Activated CD4-positive, alpha-beta T cell treated with anti-CD3 and anti-CD28 coated beads, Interleukin-2, amount 50 U/mL, for 24 hours (primary cell): ENCODE measurements around the gene C6orf89.
A peak's percentile ranks its signal among the peaks of the same experiment; 100 is the strongest.

Experiments
- DNase-seq, 2 donors: peaks; one replicate each; pipeline ENCODE4 v3.0.0-alpha.2; 2020; ENCODE audit warnings: low read depth in 1 of 2, low spot score in 1 of 2

The C6orf89 gene, protein sequence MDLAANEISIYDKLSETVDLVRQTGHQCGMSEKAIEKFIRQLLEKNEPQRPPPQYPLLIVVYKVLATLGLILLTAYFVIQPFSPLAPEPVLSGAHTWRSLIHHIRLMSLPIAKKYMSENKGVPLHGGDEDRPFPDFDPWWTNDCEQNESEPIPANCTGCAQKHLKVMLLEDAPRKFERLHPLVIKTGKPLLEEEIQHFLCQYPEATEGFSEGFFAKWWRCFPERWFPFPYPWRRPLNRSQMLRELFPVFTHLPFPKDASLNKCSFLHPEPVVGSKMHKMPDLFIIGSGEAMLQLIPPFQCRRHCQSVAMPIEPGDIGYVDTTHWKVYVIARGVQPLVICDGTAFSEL

DNA sequence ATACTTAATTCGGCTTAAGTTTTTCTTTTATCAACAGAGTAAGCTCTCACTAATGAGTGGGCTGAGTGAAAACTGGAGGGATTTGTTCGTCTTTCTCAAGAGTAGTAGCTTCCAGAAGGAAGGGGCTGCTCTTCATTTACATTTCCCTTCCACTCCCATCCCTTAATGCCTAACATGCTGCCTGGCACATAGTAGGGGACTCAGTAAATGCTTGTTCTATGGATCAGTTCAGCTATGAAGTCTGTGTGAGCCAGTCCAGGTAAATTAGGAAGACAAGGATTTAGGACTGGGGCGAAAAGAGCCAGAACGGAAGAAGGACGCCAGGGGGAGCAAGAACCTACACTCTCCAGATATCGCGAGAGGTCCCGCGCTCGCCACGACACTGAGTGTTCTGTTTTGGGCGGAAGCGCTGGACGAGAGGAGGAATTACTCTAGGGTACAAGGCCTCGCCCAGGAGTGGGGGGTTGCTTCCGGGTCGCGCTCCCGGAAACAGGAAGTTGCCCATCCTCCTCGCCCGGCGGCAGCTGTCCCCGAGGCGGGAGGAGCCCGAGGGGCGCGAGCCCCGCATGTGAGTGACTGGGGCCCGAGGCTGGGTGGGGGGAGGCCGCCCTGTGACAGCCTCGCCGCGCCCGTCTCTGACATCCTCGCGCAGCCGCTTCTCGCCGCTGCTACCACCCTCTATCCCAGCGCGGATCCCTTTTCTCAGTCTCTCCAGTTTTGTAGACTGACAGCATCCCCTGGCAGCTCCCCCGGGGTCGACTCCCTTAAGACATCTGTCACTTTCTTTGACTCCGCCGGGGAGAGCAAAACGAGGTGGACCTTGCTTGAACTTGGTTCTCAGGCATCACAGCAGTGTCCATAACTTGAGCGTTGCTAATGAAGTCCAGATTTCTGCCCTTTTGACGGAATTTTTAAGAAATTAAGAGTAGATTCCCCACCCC lies at the start of gene C6orf89:
Gene C6orf89 (plus strand): TSS at position 492 of the 941 bp plus-strand sequence. CDS start 13,493 bp downstream, outside the sequence.
- DNase-seq, result peak; percentile 88 to 98

DNA sequence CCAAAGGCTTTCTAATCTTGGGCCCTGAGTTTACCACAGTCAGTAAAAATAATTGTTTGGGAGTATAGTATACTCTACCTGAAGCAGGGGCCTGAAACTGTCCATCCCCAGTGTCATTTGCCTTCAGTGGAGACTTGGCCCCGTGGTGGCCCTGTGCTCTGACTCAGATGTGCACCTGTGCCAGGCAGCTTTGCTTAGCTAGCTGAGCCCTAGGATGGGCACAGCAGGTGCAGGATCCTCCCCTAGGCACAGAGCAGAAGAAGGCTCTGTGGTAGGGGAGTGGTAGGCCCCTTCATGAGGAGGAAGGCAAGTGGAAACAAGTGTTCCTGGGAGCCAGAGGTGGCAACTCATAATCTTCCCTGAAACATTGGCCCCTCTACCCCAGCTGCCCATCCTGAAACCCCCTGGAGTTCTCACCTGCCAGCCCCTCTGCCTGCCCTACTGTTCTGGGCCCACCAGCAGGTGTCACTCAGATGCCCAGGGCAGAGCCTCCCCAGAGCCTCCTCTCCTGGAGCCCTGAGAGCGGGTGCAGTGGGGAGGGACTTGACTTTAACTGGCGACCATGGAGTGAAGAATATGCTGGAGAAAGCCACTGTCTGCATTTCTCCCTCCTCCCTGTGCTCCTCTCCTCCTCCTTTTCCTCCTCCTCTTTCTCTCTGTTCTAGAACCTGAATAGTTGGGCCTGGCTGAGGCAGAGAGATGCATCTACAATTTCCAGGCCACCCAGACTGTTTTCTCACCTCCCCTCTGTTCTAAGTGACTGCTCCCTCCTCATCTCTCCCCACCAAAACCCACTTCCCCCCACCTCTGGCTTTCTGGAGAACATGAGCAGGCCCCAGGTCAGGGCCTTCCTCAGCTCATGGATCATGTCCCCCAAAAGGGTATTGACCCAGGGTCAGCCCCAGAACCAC lies 49.4 kb upstream of the C6orf89 start:
- DNase-seq, result no peak

DNA sequence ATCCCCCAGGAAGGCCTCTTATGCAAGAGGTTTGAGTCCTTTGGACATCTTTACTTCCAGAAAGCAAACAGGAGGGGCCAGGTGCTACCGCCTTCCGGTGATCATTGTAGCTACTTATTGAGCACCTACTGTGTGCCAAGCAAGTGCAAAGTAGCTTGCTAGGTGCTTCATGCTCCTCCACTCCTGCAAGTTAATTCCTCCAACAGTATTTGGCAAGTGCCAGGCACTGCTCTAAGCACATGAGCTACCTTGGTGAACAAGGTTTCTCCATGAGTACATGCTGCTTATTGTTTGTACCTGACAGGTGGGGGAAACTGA lies 48.8 kb upstream of the C6orf89 start:
- no peak for DNase-seq

DNA sequence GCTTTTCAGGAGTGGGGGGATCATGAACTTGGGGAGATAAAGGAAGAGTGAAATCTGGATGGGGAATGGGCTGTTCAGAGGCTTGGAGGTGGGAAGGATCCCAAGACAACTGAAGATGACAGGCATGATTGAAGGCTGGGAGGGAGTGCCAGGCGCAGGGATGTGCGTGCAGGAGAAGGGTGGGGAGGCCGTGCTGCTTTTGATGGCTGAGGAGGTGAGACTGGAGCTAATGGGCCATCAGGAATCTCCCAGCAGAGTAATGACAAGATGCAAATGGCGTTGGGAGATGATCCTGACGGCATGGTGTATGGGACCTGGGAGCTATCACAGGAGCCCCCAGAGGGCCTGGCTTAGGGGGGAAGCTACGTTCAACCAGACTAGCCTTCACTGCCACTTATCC lies 48.1 kb upstream of the C6orf89 start:
- DNase-seq, result no peak

DNA sequence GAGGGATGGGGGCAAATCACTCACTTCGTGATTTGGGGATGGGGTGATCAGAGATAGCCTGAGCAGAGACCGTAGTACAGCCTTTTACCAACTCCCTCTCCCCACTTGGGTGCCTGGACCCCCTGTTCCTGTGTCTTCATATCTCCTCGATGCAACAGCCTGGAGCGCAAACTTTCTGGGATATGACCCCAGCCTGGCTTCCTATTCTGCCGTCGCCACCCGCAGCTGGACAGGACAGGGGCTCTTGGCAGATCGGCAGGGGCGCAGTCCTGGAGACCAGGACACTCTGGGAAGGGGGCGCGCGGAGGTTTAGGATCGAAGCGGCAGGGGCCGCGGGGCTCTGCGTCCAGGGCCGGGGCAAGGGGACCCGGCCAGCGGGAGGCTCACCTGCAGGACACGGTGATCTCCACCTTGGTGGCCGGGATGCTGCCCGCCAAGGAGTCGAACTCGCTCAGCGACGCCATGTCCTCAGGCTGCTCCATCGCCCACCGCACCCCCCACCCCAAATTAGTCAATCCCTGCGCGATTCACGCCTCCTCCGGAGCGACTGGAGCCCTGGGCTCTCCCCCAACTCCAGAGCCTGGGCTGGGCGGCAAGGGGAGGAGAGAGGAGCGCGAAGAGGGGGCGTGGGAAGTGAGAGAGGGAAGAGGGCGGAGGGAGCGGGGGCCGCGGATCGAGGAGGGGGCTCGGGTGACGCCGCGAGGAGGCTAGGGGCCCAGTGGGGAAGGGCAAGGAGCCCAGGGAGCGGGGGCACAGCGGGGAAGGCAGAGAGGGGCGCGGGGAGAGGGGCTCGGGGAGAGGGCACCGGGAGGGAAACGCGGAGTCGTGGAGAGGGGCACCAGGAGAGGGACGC lies 46.6 kb upstream of the C6orf89 start, which contains the start of gene CPNE5:
Gene CPNE5 (minus strand): TSS at position 549 of the 853 bp plus-strand sequence. CDS start 67 bp downstream, at position 482.
- DNase-seq, result no peak

DNA sequence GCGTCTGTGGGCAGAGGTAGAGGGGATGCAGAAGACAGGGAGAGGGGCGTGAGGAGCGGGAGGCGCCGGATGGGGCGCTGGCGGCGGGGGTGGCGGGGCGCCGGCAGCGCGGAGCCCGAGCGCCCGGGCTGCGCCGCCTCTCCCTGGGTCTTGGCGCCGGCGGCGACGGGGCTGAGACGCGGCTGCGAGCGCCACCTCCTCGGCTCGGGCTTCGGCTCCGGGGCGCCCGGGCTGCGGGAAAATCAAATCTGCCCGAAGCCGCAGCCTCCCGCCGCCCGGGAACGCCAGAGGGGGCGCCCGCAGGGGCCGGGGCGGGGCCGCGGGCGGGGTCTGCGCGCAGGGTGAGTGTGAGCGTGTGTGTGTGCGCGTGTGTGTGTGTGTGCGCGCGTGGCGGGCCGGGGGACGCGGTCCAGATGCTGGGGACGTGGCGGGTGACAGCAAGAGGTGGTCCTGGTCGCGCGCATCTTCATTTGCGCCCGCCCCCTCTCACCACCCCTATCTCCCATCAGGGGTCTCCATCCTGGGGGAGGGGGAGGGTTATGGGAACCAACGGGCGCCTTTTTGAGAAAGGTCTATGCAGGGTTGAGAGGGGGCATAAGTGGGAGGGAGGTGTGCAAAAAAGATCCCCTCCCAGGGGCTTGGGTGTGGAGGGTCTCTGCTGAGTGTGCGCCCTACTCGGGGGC lies 45.9 kb upstream of the C6orf89 start:
- DNase-seq, result no peak

DNA sequence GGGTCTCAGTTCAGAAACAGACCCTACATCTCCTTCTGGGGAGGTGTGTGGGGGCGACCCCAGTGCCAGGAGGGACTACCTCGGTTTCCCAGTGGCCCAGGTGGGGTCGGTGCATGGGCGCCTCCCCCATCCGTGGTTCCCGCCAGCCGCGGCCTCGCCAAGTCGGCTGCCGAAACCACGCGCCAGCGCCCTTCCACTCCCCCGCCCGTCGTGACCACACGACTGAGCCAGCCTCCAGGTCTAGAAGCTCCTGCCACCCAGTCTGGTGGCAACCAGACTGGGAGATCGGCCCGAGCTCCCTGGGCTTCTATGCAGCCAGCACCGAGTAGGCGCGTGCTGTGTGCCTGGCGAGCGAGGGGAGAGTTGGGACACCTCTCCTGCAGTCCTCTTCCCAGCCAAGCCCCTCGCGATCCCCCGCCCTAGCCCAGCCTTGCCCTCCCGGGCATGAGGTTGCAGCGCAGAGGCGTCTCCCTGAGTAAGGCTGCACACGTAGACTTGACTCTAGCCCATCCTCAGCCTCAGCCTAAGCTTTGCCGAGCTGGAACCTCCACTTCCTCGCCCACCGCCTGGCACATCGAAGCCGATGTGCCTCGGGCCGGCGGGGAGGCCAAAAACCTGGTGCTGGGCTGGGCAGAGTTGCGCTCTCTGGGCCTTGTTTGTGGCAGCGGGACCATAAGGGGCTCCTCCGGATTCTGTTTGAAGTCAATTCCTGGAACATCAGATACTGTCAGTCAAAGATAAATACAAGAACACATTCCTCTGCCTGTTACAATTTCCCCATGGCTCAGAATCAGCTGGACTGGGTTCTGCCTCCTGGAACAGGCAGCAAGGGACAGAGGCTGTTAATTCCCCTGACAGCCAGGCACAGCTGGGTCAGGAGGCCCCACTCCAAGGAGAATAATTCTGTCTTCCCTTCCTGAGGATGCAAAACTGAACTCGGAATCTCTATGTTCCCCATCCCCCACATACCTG lies 45.0 kb upstream of the C6orf89 start:
- no peak for DNase-seq

DNA sequence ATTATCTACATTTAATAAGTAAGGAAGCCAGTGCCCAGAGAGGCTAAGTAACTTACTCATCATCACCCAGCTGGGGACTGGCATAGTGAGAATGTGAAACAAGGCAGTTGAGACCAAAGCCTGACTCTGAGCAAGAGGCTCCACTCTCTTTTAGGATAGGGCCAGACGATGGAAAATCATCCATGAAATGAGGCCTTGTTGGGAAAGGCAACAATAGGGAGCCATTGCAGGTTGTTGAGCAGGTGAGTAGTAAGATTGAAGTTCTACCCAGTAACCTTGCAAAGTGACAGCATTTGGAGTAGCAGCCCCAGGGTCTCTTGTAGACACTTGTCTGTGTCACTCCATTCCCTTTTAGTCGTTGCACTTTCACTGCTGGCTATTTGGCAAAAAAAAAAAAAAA lies 44.0 kb upstream of the C6orf89 start:
- no peak for DNase-seq

DNA sequence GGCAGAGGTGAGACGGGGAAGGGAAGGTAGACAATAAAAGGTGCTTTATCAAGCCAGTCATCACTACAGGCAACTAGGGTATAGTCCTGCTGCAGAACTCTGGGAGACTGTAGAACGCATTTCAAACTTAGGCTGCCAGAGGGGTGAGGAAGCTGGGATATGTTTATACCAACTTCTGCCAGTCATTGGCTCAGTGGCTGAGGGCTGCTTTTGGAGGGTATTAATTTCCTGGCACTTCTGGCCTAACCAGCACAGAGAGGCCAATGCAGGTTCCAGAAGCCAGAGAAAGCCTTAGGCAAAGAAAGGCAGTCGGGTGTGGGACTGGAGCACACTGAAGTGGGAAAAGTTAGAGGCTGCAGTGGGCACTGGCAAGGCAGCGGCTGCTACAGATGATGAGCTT lies 42.6 kb upstream of the C6orf89 start:
- DNase-seq, result no peak

DNA sequence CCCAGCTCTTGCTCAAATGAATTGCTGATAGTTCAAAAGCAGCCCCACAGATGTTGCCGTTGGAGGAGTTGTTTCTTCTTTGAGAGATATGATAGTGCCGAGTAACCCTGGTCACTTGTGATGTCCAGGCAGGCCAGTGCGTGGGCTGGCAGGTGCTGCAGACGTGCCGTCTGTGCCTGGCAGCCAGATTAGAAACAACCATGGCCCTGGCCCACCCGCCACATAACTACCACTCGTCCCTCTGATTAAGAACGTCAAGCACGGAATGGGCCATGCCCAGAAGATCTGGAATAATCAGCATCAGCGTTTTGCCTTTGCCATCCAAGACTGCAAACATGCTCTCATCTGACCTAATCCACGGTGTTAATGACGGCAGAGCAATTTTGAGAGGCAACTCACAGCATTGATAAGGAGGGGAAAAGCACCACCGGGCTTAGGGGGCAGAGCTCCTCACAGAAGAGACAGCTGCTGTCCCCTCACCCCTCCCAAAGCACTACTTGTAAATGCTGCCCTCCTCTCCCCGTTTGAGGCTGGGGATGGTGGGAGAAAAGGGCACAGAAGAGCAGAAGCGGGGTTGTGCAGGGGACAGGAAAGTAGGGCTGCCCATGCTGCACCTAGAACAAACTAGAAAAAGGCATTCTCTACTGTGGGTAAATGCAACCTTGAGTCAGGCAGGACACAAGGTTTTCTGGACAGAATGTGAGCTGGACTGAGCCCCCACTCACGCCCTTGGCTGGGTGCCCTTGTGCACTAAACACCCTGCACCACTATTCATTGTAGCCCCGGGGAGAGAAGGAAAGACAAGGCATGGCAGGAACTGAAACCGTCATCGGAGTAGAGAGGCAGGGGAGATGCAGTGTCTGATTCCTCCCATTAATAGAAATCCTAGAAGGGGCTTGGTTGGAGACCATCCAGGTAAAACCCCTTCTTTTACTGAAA lies 41.3 kb upstream of the C6orf89 start:
- no peak for DNase-seq

DNA sequence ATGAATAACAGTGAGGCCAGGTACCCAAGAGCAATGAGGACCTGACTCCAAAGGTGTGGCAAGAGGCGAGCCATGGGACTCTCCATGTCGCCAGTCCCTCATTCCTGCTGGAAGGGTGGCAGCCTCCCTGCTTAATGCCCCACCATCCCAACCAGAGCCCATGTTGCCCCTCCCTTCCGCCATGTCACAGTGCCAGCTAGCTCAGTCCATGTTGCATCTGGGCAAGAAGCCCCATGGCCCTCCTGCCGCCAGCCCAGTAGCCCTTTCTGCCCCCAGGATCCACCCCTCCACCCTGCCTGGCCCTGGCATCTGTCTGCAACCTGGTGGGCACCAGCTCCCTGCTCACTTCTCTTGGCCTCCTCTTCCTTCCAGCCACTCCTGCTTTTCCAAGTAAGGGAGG lies 40.5 kb upstream of the C6orf89 start:
- no peak for DNase-seq

DNA sequence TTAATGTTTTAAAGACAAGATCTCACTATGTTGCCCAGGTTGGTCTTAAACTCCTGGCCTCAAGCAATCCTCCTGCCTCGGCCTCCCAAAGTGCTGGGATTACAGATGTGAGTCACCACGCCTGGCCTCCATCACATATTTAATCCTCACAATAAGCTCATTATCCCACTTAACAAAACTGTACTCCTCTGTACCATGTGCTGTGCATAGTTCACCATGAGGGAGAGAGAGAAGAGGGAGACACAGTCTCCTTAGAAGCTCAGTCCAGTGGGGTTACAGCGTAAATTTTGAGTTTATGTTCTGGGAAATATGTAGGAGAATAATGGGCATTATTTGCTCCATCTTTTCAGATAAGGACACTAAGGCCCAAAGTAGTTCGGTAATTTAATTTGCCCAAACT lies 38.6 kb upstream of the C6orf89 start:
- DNase-seq, result no peak

DNA sequence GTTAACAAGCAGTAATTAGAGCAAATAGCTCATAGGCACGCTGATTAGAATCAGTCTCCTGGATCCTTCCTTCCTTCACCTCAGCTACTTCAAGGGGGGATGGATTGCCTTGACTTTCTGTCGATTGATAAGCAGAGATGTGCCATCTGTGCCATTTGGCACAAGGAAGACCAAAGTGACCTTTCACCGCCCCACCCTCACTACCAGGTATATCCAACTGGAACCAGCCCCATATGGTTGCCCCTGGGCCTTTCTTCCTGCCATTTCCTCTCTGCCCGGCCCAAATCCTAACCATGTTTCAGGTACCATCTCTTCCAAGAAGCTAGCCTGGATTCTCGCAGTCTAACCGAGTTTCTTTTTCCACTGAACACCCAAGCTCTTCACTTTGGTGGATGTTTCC lies 37.8 kb upstream of the C6orf89 start:
- no peak for DNase-seq

DNA sequence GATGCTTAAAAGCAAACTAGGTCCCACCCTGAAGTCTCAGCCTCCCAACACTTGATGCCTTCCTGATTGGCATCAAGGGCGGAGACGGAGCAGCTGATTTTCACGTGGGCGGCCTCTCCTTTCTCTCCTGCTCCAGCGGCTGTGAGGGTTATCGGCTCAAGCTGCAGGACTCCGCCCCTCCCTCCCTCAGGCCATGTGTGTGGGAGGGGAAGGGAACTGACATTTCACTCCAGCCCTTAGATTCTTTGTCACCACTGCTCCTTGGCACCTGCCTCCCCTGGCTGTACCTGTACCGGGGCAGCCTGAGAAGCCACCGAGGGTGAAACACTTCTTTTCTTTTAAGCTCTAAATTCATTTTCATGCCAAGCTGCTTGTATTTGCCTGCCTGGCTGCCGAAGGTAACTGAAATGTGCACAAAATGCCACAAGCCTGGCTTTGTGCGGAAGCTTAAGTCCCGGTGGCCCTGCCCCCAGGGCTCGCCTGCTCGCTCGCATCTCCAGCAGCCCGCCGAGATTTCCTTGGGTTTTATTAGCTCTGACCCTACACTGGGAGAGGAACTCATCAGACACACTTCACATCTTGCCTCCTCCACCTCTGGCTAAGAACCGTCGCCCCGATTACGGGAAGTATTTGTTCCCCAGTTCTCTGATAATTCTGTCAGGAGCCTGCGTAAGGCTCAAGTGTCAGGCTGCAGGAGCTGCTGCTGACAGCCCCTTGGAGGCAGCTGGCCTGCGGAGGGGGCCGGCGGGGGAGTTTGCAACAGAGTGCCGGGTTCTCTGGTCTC lies 36.9 kb upstream of the C6orf89 start:
- no peak for DNase-seq

DNA sequence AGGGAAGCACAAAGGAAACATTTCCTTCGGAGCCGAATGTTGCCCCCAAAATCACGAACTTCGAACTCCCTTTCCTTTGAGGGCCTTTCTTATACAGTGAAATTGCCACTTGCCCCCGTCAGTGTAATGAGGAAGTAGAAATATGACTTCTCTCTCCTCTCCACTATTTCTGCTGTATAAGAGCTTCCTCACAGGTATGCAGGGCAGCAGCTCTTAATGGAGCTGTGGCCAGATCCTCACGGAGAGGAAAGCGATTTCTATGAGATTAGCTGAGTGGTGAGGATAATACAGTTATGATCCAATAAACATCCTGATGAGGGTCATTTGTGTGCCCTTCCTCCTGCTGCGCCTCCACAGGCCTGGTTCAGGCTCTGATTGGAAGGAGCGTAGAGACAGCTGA lies 35.7 kb upstream of the C6orf89 start:
- DNase-seq, result no peak

DNA sequence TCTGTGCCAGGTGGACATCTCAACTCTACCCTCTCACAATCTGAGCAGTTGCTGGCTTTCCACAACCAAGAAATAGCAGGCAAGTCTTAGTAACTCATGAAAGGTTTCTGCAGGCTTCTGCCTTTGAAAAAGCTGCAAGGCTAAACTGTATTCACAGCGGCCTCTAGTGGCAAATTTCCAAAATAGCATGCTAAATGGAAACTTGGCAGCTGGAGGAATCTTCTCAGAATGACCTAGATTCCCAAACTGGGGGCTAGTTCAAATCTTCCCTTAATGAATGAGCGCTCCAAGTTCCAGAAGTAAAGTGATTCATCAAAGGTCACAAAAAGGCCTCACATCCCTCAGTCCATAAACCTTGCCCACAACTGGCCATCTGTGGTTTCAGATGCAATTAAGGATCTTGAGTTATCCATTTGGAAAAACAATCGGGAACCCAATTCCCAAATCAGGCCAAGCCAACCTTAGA lies 34.6 kb upstream of the C6orf89 start:
- peak in 1 of 2 donors; percentile 30 for DNase-seq

DNA sequence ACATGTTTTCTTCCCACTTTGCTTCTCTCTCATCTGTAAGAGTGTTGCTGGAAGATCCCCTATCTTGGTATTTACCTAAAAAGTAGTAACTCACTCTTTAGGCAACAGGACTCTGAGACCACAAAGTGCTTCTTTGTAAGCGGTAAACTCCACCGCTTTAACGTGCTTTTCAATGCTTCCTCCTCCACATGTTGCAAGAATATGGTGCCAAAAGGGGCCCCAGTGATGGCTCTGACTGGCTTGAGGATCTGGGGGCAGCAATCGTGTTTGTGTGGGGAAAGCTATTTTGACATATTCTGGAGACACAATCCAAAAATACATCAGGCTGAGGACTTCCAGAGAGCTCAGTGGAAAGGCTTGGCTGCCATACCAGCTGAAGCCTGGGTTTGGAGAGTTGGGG lies 34.1 kb upstream of the C6orf89 start:
- DNase-seq, result no peak
